ENCODE results near the gene SLC13A2.

SLC13A2 gene

DNA sequence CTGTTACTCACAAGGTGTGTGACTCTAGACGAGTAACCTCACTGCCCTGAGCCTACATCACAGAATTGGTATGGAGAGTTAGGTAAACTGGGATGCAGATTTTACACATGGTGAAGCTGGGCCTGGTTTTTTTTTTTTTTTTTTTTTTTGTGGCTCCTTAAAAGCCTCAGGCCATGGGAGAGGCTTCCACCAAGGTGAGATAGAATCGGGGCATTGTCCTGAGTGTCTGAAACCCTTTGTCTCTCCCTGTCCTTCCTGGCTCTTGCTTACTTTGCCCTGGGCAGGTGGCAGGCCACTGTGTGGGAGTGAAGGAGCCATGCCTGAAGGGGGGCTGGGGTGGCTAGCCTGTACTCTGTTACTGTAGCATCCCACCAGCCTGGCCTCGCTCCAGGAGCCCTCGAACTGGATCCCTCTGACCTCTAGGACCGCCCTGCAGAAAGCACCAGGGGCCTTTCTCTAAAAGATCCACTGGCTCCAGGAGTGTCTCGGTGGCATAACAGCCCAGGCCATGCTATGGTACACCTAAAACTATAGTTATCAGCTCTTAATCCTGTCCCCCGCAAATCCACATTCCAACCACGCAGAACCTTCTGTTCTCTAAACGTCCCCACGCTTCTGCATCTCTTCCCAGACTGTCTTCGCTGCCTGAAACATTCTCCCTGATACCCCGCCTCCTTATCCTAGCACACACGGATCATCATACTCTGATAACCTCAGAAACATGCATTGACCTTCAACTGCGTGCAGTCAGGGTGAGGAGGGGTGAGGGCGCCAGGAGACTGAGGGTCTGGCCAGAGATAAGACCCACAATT lies 1.7 kb upstream of the SLC13A2 start:
- no peak for DNase-seq

DNA sequence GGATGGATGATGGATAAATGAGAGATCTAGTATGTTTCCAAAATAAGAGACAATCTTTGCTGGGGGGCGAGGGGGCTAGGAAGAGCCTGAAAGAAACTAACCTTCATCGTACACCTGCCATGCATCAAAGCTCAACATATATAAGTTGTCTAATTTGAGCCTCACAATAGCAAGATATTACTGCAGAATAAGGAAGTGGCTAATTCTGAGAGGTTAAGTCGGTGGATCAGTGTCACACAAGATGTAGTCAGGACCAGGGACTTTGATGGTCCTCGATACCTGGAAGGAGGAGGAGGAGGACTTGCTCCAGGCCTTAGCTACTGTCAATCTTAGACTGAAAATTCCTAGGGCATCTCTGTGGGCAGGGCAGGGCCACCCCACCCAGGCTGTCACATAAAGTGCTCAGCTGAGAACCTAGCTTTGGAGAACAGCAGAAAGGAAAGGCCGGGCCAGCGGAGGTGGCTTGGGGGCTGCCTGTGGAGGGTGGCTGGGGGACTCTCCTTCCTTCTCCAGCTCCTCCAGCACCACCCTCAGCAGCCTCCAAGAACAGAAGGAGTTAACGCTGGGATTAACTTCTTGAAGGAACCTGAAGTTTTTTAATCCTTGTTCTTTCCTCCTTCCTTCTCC lies 460 bp upstream of the SLC13A2 start:
- no peak for DNase-seq

DNA sequence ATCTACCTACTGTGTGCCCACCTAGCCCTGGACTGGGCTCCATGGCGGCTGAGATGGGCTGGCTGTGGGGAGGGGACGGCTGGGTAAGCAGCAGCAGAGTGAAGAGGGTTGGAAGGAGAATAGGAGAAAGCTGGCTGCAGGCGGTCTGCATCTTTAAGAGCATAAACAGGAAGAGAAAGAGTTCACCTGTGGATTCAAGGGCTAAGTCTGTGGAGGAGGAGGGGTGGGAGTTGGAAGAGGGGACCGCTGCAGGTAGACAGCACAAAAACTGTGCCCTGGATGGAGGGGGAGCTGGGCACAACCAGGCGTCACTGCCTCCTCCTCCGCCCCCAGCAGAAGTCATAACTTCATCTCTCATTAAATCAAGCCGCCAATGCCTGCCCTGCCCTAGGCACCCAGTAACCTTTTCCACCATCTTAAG lies 677 bp downstream of the SLC13A2 start:
- no peak for DNase-seq

DNA sequence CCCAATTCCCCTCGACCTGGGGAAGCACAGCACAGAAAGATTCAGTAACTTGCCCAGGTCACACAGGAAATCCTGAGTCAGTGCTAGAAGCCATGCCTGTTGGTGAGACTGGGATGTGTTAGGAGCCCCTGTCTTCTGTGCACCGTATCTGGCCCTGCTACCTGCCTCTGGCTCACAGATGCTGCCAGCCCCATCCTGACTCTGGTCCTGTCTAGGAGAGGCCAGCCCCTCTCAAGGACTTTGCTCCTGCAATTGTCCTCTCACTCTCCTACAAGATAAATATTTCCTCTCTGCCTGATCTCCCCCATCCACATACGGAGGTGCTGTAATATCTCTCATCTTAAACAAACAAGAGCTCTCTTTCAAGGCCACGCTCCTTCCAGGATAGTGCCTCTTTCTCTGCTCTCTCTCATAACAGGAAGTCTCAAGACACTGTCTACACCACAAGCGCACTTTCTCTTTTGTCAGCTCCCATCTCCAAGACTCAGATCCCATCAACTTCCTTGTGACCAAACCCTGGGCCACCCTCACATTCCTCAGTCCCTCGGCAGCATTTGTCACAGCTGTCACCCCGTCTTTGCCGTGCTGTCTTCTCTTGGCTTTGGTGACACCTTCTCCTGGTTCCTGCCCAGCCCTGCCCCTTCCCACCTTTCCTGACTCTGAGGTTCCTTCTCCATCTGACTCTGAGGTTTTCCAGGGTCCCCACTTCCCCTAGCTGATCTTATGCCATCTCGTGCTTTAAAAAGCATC lies 1.9 kb downstream of the SLC13A2 start:
- DNase-seq, result no peak

DNA sequence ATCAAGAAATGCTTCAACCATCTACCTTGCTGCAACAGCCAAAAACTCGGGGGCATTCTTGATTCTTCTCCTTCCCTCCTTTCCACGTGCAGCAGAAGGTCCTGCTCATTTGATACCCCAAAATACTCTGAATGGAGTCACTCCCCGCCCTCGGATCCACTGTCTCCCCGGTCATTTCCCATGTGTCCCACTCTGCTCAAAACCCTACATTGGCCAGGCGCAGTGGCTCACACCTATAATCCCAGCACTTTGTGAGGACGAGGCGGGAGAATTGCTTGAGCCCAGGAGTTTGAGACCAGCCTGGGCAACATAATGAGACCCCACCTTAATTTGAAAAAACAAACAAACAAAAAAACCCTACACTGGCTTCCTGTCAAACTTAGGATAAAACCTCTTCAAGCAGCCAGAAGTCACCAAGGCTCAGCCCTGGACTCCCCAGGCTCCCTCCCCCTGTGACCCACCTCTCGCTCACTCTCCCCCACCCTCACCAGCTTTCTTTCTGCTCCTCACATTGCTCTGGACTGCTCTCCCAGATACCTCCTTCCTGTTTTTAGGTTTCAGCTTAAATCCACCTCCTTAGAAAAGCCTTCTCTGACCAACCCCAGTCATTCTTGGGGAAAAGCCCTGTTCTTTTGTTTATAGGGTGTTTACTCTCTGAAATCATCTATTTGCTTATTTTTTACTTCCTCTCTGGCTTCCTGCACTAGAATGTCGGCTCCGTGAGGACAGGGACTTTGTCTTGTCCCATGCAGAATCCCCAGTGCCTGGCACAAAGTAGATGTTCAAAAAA lies 2.8 kb downstream of the SLC13A2 start:
- DNase-seq, result no peak

DNA sequence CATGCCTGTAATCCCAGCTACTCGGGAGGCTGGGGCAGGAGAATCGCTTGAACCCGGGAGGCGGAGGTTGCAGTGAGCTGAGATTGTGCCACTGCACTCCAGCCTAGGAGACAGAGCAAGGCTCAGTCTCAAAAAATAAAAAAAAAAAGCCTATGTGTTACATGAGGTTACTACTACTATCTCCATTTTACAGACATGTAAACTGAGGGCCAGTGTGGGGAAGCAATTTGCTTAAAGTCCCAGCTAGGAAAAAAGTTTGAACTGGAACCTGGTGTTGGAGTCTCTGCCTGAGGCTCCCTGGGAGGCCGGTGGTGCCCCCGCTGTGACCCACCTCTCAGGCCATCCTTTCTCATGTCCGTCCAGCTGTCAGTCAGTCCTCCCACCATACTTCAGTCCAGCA lies 4.5 kb downstream of the SLC13A2 start:
- no peak for DNase-seq

DNA sequence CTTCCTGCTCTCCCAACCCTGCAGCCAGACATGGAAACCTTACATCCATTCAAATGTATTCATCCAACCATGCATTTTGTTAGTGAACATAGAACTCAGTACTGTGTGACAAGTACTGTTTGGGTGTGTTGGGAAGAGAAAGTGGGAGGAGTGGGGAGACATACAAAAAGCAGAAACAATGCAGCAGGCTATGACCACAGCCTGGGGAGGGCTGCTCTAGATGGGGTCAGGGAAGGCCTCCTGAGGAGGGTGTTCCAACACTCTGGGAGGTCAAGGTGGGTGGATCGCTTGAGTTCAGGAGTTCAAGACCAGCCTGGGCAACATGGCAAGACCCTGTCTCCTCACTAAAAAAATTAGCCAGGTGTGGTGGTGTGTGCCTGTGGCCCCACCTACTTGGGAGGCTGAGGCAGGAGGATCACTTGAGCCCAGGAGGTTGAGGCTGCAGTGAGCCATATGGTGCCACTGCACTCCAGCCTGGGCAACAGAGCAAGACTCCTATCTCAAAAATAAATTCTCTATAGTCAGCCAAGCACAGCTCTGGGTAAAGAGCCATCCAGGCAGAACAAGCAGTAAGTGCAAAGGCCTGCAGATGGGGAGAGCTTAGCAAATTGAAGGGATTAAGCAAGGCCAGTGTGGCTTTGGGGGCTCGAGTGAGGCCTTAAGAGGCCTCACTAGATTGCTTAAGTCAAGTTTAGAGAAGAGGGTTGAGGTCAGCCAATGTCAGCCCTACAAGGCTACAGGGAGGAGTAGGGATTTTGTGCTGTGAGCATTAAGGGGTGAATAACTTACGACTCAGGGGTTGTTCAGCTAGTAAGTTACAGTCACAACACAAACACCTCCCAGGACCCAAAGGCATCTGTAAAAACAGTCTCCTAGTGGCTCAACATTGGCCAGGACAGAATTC lies 5.5 kb downstream of the SLC13A2 start:
- DNase-seq, result no peak

DNA sequence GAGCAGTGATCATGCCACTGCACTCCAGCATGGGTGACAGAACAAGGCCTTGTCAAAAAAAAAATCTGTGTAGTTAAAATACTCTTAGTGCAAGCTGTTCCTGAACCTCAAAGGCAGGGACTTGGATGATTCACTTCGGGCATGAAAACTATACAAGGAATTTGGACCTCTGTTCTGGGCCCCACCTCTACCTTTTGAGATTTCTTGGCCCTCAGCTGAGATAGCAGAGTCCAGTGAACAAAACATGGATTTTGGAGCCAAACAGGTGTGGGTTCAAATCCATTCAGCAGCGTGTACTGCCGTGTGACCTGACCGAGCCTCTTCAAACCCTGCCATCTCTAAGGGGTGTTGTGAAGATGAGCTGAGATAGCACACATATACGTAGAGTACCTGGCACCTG lies 6.8 kb downstream of the SLC13A2 start:
- no peak for DNase-seq

DNA sequence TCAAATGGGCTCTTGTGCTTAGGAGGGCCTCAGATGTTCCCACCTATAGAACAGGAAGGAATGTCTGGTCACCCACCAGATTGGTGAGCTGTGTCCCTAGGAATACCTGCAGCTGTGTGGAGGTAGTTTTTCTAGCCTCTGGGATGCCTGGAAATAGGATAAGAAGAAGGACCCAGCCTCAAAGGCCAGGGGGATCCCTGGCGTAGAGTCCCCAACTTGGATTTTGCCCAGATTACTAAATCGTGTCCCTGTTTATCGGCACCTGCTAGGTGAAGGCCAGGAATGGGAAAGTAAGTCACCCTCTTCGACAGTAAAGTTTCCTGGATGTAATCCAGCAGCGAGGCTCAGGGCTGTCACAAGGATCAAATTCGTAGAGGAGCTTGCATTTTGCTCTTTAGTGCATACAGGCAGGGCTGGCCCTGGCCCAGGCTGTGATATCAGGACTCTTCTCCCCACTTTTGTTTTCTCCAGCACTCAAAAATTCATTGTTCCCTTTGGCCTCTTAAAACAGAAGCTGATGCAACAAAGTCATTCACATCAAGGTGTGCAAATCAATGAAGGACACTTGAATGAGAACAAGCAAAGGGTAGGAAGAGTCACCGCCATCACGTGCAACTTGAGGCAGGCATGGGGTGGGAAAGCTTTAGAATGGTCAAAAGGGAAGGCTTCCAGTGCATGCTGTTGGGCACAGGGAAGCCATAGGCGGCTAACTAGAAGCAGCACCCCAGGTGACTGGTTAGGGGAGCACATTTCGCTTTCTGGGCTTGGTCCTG lies 7.5 kb downstream of the SLC13A2 start:
- DNase-seq, result no peak

DNA sequence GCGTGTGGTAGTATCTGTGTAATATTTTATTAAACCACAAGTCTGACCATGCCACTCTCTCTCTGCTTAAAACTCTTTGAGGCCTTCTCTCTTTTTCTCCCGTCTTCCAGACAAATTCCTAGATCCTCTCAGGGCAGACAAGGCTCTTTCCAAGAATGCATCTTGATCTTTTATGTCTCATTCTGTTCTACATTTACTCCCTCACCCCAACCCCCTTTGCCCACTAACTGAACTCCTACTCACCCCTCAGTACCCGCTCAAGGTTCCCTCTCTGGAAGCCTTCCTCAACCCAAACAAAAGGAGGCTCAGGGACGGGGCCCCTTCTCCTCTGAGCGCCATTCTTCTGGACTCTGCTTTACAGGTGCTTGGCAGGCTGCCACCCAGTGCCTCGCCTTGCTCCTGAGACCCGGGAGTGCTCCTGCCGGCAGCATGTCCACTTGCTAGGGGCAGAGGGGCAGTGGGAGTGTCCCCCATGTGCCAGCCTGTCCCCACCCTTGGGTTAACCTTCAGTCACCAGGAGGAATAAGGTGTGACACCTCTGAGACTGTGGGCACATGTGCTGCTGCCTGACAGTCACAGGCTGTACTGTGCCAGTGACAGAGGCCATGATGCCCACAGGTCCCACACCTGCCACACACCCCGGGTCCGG lies 9.2 kb downstream of the SLC13A2 start:
- no peak for DNase-seq

DNA sequence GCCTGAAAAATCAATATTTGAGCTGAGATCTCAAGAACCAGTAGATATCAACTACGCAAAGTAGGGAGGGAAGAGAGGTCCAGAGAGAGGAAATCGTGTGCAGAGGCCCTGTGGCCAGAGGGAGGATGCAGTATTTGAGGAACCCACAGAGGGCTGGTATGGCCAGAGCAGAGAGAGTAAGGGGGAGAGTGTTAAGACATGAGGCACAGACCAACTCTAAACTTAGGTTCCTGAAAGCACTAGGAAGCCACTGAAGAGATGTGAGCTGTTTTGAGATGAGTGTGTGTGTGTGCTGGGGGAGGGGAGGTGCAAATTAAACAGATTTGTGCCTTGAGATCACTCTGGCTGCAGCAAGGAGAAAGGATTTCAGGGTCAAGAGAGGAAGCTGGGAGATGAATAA lies 10.9 kb downstream of the SLC13A2 start:
- DNase-seq, result no peak

DNA sequence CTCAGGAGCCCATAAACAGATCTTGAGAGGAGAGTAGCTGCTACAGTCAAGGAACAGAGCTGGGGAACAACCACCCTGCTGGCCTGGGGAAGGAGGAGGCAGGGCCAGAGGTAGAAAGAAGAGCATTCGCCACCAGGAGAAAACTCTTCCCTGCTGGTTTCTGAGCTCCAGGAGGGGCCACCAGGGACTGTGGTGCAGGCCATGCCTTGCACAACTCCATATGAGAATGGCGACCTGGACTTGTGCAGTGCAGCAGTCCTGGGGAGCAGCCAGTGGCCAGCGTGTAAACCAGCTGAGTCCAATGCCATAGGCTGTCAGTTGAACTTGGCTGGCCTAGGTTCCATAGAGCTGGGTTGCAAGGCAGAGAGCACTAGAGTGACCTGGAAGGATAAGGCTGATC lies 11.6 kb downstream of the SLC13A2 start:
- DNase-seq, result no peak

DNA sequence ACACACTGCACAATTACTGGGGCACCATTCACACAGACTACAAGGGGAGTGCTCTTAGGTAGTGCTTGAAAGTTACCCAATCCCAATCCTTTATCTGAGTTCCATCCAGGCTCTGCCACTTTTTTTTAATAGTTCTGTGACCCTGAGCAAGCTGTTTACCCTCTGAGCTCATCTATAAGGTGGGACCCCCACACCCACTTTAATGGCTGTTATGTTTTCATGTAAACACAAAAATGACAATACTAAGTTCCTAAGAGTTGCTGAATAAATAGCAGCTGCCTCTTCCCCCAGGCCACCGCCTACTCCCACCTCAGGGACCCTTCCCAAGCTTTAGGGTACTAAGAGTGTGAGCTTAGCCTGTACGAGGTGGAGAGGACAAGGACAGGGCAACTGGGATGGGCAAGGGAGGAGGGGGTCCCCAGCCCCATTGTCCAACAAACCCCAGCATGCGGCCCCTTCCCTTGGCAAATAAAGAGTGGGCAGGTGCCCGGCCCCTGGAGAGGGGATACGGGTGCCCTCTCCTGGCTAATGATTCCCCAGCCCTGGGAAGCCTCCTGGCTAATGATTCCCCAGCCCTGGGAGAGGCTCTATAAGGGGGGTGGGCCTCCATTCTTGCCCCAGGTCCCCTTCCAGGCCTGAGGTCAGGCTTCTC lies 14.6 kb downstream of the SLC13A2 start:
- DNase-seq, result no peak

DNA sequence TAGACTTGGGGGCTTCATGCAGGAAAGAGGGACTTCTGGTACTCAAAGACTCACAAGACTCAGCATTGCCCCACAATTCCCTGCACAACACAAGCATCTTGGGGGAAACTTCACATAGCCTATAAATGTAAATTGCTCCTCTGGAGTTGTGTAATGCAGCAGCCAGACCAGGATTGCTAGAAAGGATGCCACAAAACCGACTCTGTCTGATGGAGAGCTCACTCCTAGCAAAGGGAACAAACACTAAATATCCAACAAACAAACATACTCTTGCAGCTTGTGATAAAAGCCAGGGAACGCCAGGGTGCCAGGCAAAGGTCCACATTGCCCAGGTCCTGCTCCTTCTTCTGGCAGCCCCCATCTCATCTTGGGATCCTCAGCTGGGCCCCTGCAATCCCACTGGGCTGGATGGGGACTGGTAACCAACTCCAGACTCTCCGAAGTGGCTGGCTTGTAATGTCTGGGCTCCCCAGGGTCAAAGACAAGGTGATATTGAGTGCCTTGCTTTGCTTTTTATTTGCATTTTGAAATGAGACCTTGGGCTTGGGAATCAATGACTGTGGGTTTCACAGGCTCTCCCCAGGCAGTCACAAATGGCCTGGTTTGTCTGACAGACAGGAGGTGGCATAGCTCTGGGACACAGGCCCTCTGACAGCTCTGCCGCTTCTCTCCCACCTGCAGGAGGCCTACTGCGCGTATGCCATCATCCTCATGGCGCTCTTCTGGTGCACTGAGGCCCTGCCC lies 15.3 kb downstream of the SLC13A2 start:
- no peak for DNase-seq

DNA sequence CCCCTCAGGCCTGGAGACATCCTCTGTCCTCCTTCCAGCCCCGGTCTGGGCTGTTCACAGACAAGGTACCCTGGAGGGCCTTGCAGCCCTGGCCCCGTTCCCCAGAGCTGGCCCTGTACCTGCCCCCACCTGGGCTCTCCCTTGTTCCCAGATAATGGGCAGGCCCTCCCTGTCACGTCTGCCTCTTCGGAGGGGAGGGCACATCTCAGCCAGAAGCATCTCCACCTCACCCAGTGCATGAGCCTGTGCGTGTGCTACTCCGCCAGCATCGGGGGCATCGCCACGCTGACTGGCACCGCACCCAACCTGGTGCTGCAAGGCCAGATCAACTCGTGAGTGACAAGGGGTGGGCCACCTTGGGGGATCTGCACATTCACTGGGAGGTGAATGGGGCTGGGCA lies 17.8 kb downstream of the SLC13A2 start:
- DNase-seq, result no peak

DNA sequence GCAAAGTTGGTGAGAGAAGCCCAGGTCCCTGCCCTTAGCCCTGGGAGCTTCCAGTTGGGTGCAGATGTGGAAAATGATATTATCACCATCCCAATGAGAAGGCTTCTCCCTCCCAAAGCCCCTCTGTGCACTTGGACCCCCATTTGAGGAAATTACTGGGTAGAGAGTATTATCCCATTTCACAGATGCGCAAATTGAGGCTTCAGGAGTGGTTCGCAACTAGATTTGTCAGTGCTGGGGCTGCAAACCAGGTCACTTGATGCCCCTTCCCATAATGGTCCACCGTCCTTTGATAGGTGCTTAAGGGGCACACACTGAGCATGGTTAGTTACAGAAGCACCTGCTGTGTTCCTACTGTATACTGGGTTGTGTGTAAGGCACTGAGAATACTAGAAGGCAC lies 18.4 kb downstream of the SLC13A2 start:
- no peak for DNase-seq

DNA sequence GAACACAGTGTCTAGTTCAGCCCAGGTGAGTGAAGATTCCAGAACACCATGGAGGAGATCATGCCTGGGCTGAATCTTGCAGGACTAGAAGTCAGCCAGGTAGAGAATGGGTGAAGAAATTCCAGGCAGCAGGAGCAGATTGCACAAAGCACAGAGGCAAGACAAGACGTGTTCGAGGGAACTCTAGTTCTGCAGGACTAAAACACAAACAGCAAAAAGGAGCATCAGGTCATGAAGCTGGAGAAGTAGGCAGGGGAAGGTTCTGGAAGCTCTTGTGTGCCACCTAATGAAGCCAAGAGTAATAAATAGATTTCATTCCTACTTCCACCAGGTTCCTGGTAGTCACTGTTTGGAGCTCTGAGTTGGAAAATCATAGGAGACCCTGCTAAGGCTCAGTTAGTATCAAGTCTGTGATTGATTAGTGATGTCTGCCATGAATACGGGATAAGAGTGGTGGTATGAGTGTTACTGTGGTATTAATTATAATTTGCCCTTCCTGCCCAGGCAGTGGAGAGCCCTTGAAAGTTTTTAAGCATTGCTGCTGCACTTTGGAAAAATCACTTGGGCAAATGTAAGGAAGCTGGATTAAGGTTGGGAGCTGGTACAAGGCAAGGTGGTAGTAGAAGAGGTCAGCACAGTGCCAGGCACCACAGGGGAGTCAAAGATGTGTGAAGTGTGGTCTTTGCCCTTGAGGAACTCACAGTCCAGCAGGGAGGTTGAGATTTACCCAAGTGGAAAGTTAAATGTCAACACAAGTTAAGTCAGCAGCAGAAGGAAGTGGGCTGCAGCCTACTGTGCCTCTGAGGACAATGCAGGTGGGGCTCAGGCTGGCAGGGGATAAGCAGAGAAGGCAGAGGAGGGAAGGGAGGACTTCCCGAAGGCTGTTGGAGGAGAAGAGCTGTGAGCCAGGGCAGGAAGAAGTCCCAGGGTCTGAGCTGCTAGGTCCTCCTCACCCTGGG lies 19.2 kb downstream of the SLC13A2 start:
- DNase-seq, result no peak

DNA sequence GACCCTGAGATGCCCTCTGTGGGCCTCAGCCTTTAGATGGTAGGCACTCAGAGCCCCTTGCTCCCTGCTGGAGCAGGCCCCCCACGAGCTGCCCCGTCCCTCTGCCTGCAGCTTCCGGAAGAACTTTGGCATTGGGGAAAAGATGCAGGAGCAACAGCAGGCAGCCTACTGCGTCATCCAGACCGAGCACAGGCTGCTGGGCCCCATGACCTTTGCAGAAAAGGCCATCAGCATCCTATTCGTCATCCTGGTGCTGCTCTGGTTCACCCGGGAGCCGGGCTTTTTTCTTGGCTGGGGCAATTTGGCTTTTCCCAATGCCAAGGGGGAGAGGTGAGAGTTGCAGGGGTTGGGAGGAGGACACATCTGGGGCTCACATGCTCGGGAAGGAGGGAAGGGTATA lies 20.0 kb downstream of the SLC13A2 start:
- no peak for DNase-seq

All from NCI-H1105 treated with DMSO at 0.1 percent for 48 hours (cell line).